ENCODE results near the gene CIB1. TPM values are rescaled to one million over a fixed set of nuclear protein-coding genes. Genes with fewer than 3 reads are reported as not detected.

The CIB1 gene
- 34.0 and 34.8 TPM in 2 replicates for total RNA-seq

DNA sequence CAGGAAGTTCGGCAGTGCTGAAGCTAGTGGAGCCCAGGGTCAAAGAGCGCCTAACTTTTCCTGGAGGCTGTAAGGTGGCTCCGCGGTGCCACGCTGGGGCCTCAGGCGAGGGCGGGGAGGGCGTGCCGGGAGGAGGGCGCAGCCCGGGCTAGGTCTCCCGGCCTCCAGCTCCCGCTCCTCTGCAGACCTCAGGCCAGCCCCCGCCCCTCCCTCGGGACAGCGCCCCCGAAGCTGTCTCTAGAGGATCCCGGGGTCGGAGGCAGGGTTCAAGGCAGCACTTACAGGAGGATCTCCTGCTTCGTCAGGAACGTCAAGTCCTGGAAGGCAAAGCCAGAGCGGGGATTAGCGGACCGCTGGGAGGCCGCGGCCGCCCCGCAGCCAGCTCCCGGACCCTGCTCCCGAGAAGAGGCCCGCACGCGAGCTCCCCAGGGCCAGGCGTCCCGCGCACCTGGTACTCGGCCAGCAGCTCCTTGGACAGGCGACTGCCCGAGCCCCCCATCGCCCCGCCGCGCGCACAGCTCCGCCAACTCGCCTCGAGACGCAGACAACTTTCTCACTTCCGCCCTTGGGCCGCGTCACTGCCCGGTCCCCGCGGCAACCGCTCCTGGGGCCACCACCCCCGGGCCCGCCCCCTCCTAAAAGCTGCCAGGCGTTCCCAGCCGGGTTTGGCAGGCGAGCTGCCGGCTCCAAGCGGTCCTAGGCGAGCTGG, at the start of gene CIB1:
Gene CIB1, minus strand, starts transcription at position 555 of the 709 bp plus-strand sequence. Its CDS starts 56 bp downstream, at position 499.

GRCh38 chr15:90265271-90266060, 31.7 kb upstream of the CIB1 start, which contains the start of gene NGRN:
Gene NGRN, plus strand, starts transcription at chr15:90265672. Its CDS starts 41 bp downstream, at chr15:90265713.

GRCh38 chr15:90249203-90249863, 15.6 kb upstream of the CIB1 start, which contains the start of gene TTLL13:
Gene TTLL13, plus strand, starts transcription at chr15:90249556. Its CDS starts 1,075 bp downstream, at chr15:90250631.

GRCh38 chr15:90234096-90234988, 601 bp upstream of the CIB1 start, which contains the start of gene GDPGP1:
Gene GDPGP1, plus strand, starts transcription at chr15:90234209. Its CDS starts 6,700 bp downstream, at chr15:90240909.

GRCh38 chr15:90201130-90201943, 32.4 kb downstream of the CIB1 start, which contains the start of gene SEMA4B:
Gene SEMA4B, plus strand, starts transcription at chr15:90201330. Its CDS starts 249 bp downstream, at chr15:90201579.

Other genes starting within 250 kb of the CIB1 start
- 8.6 and 9.7 TPM in 2 replicates for gene ZNF710, start 232.6 kb downstream of the CIB1 start, total RNA-seq
- gene IDH2, start 131.5 kb downstream of the CIB1 start, total RNA-seq, result 83.7 and 91.2 TPM in 2 replicates
- gene SEMA4B, start 32.6 kb downstream of the CIB1 start, total RNA-seq, result 7.1 and 10.5 TPM in 2 replicates
- gene GDPGP1, start 268 bp upstream of the CIB1 start, total RNA-seq, result 12.4 and 15.8 TPM in 2 replicates
- 0.20 TPM in 1 of 2 replicates, not detected in the other for gene TTLL13, start 15.6 kb upstream of the CIB1 start, total RNA-seq
- 64.3 and 73.8 TPM in 2 replicates for gene NGRN, start 31.7 kb upstream of the CIB1 start, total RNA-seq
- gene ZNF774, start 118.3 kb upstream of the CIB1 start, total RNA-seq, result 0.69 and 0.87 TPM in 2 replicates
- gene IQGAP1, start 154.3 kb upstream of the CIB1 start, total RNA-seq, result 245 and 248 TPM in 2 replicates

All from mammary microvascular endothelial cell (primary cell).